H9 (cell line): ENCODE measurements around the gene CACNG5. TPM values are rescaled to one million over a fixed set of nuclear protein-coding genes. Genes with fewer than 3 reads are reported as not detected.

Experiments used
- DNase-seq: peaks from one replicate; pipeline ENCODE4 v3.0.0-alpha.2; 2017
- H2AFZ ChIP-seq: one replicate; pipeline ENCODE4 v1.6.1; 2013; ENCODE audit warnings: mild to moderate bottlenecking, low read length, control low read depth, moderate library complexity
- H2AK5ac ChIP-seq: 2 replicates; pipeline ENCODE4 v1.6.1; 2013; ENCODE audit warnings: low read length, control low read depth, mixed read lengths; ENCODE audit not compliant: insufficient read length
- H2BK120ac ChIP-seq: one replicate; pipeline ENCODE4 v1.6.1; 2013; ENCODE audit warnings: low read depth, mild to moderate bottlenecking, low read length, control low read depth, inconsistent platforms; ENCODE audit not compliant: poor library complexity, severe bottlenecking
- H2BK12ac ChIP-seq: 2 replicates; pipeline ENCODE4 v1.6.1; 2013; ENCODE audit warnings: low read length, control low read depth, mixed read lengths, low read depth; ENCODE audit not compliant: insufficient read length
- H2BK15ac ChIP-seq: 2 replicates; pipeline ENCODE4 v1.6.1; 2013; ENCODE audit warnings: low read depth, low read length, control low read depth
- H2BK20ac ChIP-seq: one replicate; pipeline ENCODE4 v1.6.1; 2013; ENCODE audit warnings: low read depth, mild to moderate bottlenecking, low read length, control low read depth, inconsistent platforms; ENCODE audit not compliant: poor library complexity, severe bottlenecking
- H2BK5ac ChIP-seq: 2 replicates; pipeline ENCODE4 v1.6.1; 2013; ENCODE audit warnings: low read length, control low read depth, mixed read lengths; ENCODE audit not compliant: insufficient read length
- H3K14ac ChIP-seq: 2 replicates; pipeline ENCODE4 v1.6.1; 2013; ENCODE audit warnings: low read length, control low read depth; ENCODE audit not compliant: insufficient read depth
- H3K18ac ChIP-seq: 2 replicates; pipeline ENCODE4 v1.6.1; 2013; ENCODE audit warnings: low read depth, mild to moderate bottlenecking, mixed read lengths, low read length, control low read depth; ENCODE audit not compliant: insufficient read length
- H3K23ac ChIP-seq: 2 replicates; pipeline ENCODE4 v1.6.1; 2013; ENCODE audit warnings: low read length, control low read depth, mixed read lengths, low read depth; ENCODE audit not compliant: insufficient read length
- H3K23me2 ChIP-seq: 2 replicates; pipeline ENCODE4 v1.6.1; 2013; ENCODE audit warnings: low read depth, mild to moderate bottlenecking, mixed read lengths, low read length, control low read depth; ENCODE audit not compliant: insufficient read length, poor library complexity, severe bottlenecking
- H3K27ac ChIP-seq: 2 replicates; pipeline ENCODE4 v1.5.1; 2013; ENCODE audit warnings: low read length, control low read depth, mixed read lengths, low read depth; ENCODE audit not compliant: insufficient read length
- H3K27me3 ChIP-seq: 2 replicates; pipeline ENCODE4 v1.6.1; 2013; ENCODE audit warnings: low read length, control low read depth, inconsistent platforms; ENCODE audit not compliant: insufficient read depth
- H3K4ac ChIP-seq: 2 replicates; pipeline ENCODE4 v1.6.1; 2013; ENCODE audit warnings: low read depth, mild to moderate bottlenecking, control low read depth, inconsistent platforms, low read length, moderate library complexity
- H3K4me1 ChIP-seq: 2 replicates; pipeline ENCODE4 v1.6.1; 2013; ENCODE audit warnings: low read length, control low read depth, inconsistent platforms; ENCODE audit not compliant: insufficient read depth
- H3K4me2 ChIP-seq: 2 replicates; pipeline ENCODE4 v1.6.1; 2013; ENCODE audit warnings: low read length, control low read depth, mixed read lengths; ENCODE audit not compliant: insufficient read length, insufficient read depth
- H3K56ac ChIP-seq: 2 replicates; pipeline ENCODE4 v1.6.1; 2013; ENCODE audit warnings: low read depth, mild to moderate bottlenecking, mixed read lengths, low read length, control low read depth; ENCODE audit not compliant: insufficient read length
- H3K79me1 ChIP-seq: 2 replicates; pipeline ENCODE4 v1.6.1; 2013; ENCODE audit warnings: low read depth, mild to moderate bottlenecking, moderate library complexity, low read length, control low read depth, inconsistent platforms; ENCODE audit not compliant: insufficient read depth, poor library complexity, severe bottlenecking
- H3K79me2 ChIP-seq: 2 replicates; pipeline ENCODE4 v1.6.1; 2013; ENCODE audit warnings: low read length, control low read depth, inconsistent platforms; ENCODE audit not compliant: insufficient read depth
- H3K9ac ChIP-seq: 2 replicates; pipeline ENCODE4 v1.6.1; 2013; ENCODE audit warnings: low read length, control low read depth, mixed read lengths; ENCODE audit not compliant: insufficient read length; ENCODE audit errors: extremely low read depth
- H3K9me3 ChIP-seq: one replicate; pipeline ENCODE4 v1.6.1; 2013; ENCODE audit warnings: low read depth, low read length, inconsistent platforms; ENCODE audit not compliant: control insufficient read depth
- H3T11ph ChIP-seq: one replicate; pipeline ENCODE4 v1.6.1; 2013; ENCODE audit warnings: mild to moderate bottlenecking, low read length, control low read depth, inconsistent platforms
- H4K20me1 ChIP-seq: one replicate; pipeline ENCODE4 v1.6.1; 2013; ENCODE audit not compliant: control insufficient read depth, insufficient read length, insufficient read depth
- H4K5ac ChIP-seq: 2 replicates; pipeline ENCODE4 v1.6.1; 2013; ENCODE audit warnings: low read depth, mild to moderate bottlenecking, mixed read lengths, low read length, control low read depth; ENCODE audit not compliant: insufficient read length
- H4K8ac ChIP-seq: replicated peaks from 2 replicates; pipeline ENCODE4 v1.6.1; 2013; ENCODE audit warnings: low read length, control low read depth, mixed read lengths, low read depth; ENCODE audit not compliant: insufficient read length
- H4K91ac ChIP-seq: 2 replicates; pipeline ENCODE4 v1.6.1; 2013; ENCODE audit warnings: low read depth, mild to moderate bottlenecking, moderate library complexity, mixed read lengths, low read length, control low read depth; ENCODE audit not compliant: insufficient read length
- H3K27ac Mint-ChIP-seq, 3 experiments: 2 replicates in 2 of 3; 3 replicates in 1 of 3; pipeline ENCODE4 v1.8.0; 2020 to 2021; ENCODE audit warnings: mixed read lengths in 3 of 3, mild to moderate bottlenecking in 1 of 3, moderate library complexity in 1 of 3
- H3K27me3 Mint-ChIP-seq: 2 replicates; pipeline ENCODE4 v1.8.0; 2021; ENCODE audit warnings: low read depth, mild to moderate bottlenecking, moderate library complexity, mixed read lengths
- H3K36me3 Mint-ChIP-seq, 3 experiments: 2 replicates in 2 of 3; 3 replicates in 1 of 3; pipeline ENCODE4 v1.8.0; 2020 to 2021; ENCODE audit warnings: low read depth in 3 of 3, mixed read lengths in 3 of 3; ENCODE audit not compliant: insufficient read depth in 1 of 3
- H3K4me1 Mint-ChIP-seq, 2 experiments: 2 replicates each; pipeline ENCODE4 v1.8.0; 2020; ENCODE audit warnings: mixed read lengths in 2 of 2
- H3K4me3 Mint-ChIP-seq, 2 experiments: 2 replicates in 1 of 2; 3 replicates in 1 of 2; pipeline ENCODE4 v1.8.0; 2020 to 2021; ENCODE audit warnings: mild to moderate bottlenecking in 2 of 2, mixed read lengths in 2 of 2, moderate library complexity in 1 of 2
- H3K9me3 Mint-ChIP-seq, 2 experiments: 2 replicates in 1 of 2; 3 replicates in 1 of 2; pipeline ENCODE4 v1.8.0; 2020; ENCODE audit warnings: mild to moderate bottlenecking in 2 of 2, mixed read lengths in 2 of 2, moderate library complexity in 1 of 2
- WGBS: extraction: QIAGEN DNeasy Blood & Tissue Kit; methylation state at CpG from one replicate; pipeline ENCODE4 v1.1.7; 2013; ENCODE audit warnings: missing lambda C conversion rate, low lambda C conversion rate, mixed read lengths; ENCODE audit not compliant: insufficient read length; ENCODE audit errors: extremely low coverage; 5-methylcytosine and 5-hydroxymethylcytosine counted together
- microRNA-seq: library from miRNA; unstranded; fragments of <30 nt; microRNA quantifications from one replicate; pipeline ENCODE4, GENCODE V29; 2020; ENCODE audit warnings: borderline microRNAs expressed
- total RNA-seq: library from RNA; stranded (reverse); gene quantifications from 2 replicates; pipeline ENCODE4 v1.2.1, GENCODE V29; 2021
- TF ChIP-seq, protein P1 (sequence below): fragments of 200-600 bp; sonication (generic); conservative IDR thresholded peaks from 3 replicates; pipeline ENCODE4 v1.8.0; 2021; ENCODE audit warnings: antibody characterized with exemption, mild to moderate bottlenecking

CACNG5 gene
- total RNA-seq, 1 experiment from 2014 or later, result 1.6 TPM

DNA sequence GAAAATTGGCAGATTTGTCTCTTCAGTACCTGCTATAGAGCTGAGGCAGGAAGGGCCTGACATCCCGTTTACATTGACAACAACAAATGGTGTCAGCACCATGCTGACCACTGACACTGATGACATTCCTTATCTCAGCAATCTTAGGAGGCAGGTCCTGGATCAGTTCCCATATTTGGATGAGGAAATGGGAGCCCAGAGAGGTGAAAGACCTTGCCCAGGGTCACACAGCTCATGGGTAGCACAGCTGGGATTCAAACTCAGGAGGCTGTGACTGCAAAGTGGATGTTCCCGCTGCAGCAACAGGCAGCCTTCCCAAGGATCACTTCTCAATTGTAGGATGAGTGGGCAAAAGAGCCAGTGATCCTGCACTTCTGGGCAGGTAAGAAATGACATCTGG is 99.1 kb downstream of the CACNG5 start:
- Mint-ChIP-seq H3K27me3 (peaks cover 12% of the 10 kb centered on the region), H3K9me3 (peaks cover 30 to 40% of the 10 kb centered on the region in 2 experiments), H3K4me3 (no peak overlapping the region), H3K4me1 (no peaks in the 10 kb centered on the region), H3K27ac (no peak overlapping the region), H3K36me3 (peaks cover 7 to 18% (median 16%) of the 10 kb centered on the region in 3 experiments; a peak in 6 of 7 replicates)
- no peaks in the 10 kb centered on the region for H3K9me3 ChIP-seq
- H2AK5ac ChIP-seq, result no peak overlapping the region
- H4K5ac ChIP-seq, result no peak overlapping the region
- no peak overlapping the region for H4K8ac ChIP-seq
- H3K23ac ChIP-seq, result no peak overlapping the region
- H3K27ac ChIP-seq, result no peak overlapping the region
- TF ChIP-seq, protein P1, sequence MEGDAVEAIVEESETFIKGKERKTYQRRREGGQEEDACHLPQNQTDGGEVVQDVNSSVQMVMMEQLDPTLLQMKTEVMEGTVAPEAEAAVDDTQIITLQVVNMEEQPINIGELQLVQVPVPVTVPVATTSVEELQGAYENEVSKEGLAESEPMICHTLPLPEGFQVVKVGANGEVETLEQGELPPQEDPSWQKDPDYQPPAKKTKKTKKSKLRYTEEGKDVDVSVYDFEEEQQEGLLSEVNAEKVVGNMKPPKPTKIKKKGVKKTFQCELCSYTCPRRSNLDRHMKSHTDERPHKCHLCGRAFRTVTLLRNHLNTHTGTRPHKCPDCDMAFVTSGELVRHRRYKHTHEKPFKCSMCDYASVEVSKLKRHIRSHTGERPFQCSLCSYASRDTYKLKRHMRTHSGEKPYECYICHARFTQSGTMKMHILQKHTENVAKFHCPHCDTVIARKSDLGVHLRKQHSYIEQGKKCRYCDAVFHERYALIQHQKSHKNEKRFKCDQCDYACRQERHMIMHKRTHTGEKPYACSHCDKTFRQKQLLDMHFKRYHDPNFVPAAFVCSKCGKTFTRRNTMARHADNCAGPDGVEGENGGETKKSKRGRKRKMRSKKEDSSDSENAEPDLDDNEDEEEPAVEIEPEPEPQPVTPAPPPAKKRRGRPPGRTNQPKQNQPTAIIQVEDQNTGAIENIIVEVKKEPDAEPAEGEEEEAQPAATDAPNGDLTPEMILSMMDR, result no peak
- no peaks in the 10 kb centered on the region for H3K27me3 ChIP-seq
- H3K18ac ChIP-seq, result no peak overlapping the region
- H3K56ac ChIP-seq, result no peak overlapping the region
- H4K20me1 ChIP-seq, result no peaks in the 10 kb centered on the region
- no peak overlapping the region for H3K14ac ChIP-seq
- no peaks in the 10 kb centered on the region for H3K23me2 ChIP-seq
- H2BK12ac ChIP-seq, result no peak overlapping the region
- H2BK120ac ChIP-seq, result no peak overlapping the region
- H4K91ac ChIP-seq, result no peak overlapping the region
- H2BK15ac ChIP-seq, result no peak overlapping the region
- no peak overlapping the region for H3T11ph ChIP-seq
- no peak overlapping the region for H3K4ac ChIP-seq
- H3K9ac ChIP-seq, result no peak overlapping the region
- no peak overlapping the region for H3K4me2 ChIP-seq
- H2BK20ac ChIP-seq, result no peak overlapping the region
- no peaks in the 10 kb centered on the region for H3K79me1 ChIP-seq
- no peaks in the 10 kb centered on the region for H3K79me2 ChIP-seq
- H2AFZ ChIP-seq, result no peak overlapping the region
- no peak overlapping the region for H2BK5ac ChIP-seq
- no CpG with 5 or more reads among the region's 2 CpGs for WGBS
- no peak for DNase-seq
- H3K4me1 ChIP-seq, result no peaks in the 10 kb centered on the region

Small RNAs within 50 kb of the gene (microRNA-seq; reads per million reads assigned to microRNA genes)
- not detected for gene MIR634

Other genes starting within 250 kb of the CACNG5 start
- gene CACNG4, start 129.6 kb downstream of the CACNG5 start, total RNA-seq, result 6.0 and 6.3 TPM in 2 replicates
- gene CACNG1, start 209.4 kb downstream of the CACNG5 start, total RNA-seq, result not detected in 2 replicates